CD4-positive, alpha-beta T cell treated with Interferon gamma for 1 hour (primary cell): ENCODE results near the gene ACER1.

Experiments used
- DNase-seq: peaks from one replicate; pipeline ENCODE4 v3.0.0-alpha.2; 2020

ACER1 gene

GRCh38 chr19:6263735-6264444 is 69.5 kb downstream of the ACER1 start:
- DNase-seq: no peak

DNA sequence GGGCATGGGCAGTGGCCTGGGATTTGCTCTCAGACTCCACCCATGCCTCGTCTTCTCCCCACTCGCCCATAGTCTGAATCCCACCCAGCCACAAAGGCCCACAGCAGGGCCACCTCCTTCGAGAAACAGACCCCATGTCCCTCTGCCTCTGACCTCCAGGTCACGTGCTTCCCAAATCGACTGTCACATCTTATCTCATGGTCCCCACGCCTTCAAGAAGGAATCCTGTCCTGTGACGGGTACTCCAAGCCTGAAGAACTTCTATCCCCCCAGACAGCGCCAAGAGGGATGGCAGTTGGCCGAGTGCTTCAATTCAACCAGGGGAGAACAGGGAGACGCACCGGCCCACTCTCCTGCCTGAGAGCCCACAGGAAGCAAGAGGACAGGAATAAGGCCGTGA is 70.1 kb downstream of the ACER1 start:
- no peak for DNase-seq

GRCh38 chr19:6262519-6262918 is 70.9 kb downstream of the ACER1 start:
- DNase-seq: no peak

DNA sequence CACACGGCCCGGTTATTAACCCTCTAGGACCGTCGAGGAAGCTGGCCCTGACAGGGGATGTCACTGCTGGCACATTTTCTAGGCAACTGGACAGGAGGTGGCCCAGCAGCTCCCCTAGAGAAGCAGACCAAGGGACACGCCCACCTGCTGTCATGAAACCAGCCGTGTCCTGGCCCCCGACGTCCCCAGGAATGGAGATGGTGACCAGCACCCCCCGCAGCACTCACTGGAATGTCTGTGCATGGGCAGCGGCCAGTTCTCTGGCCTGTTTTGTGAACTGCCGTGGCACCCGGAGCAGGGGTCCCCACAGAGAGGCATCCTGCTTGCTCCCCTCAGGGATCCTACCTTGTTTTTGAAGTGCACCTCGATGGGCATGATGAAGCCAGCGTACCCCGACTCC is 71.5 kb downstream of the ACER1 start:
- DNase-seq: no peak

GRCh38 chr19:6260912-6261650 is 72.3 kb downstream of the ACER1 start:
- DNase-seq: no peak

DNA sequence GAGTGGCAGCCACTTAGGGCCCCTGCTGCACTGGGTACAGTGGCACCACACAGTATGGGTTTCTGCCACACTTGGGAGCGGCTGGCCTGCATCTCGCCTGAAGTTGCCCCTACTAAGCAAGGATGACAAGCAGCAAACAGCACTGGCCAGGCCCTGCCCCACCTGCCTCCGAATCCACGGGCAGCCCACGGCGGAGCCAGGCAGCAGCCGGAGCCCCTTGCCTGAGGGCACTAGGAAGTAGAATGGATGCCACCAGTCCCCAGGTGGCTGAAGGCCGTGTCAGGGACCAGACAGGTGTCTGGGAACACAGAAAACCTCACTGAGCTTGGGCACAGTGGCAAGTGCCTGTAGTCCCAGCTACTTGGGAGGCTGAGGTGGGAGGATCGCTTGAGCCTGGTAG is 73.0 kb downstream of the ACER1 start:
- DNase-seq: no peak

GRCh38 chr19:6259312-6259861 is 74.0 kb downstream of the ACER1 start:
- no peak for DNase-seq

DNA sequence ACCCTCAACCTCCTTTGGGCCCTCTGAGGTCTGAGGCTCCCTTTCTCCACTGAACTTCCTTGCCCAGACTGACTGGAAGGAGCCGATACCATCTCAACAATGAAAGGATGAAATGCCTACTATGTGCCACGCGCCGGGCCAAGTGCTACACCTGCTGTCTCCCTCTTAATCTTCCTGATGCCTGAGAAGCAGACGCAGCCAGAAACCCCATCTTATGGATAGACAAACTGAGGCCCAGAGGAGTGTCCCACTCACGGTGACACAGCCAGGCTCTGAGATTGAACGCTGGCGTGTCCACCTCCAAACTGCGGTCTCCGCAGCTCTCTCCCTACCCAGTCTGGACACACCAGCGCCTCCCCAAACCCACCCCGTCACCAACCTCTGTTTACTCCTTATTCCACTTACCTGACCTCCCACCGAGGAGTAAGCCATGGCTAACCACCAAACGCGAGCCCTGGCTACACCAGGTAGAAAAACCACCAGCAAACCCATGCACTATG is 74.5 kb downstream of the ACER1 start:
- DNase-seq: no peak
